ENCODE measurements around the gene GGN. TPM values are rescaled to one million over a fixed set of nuclear protein-coding genes. Genes with fewer than 3 reads are reported as not detected.

GGN gene
- total RNA-seq, 1 experiment from 2014 or later: 0.73 TPM

DNA sequence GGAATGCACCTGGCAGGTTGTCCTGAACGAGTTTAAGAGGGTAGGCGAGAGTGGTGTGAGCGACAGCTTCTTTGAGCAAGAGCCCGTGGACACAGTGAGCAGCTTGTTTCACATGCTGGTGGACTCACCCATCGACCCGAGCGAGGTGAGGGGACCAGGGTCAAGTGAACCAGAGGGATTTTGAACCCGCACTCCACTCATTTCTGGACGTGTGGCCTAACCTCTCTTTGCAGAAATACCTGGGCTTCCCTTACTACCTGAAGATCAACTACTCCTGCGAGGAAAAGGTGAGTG lies 50.5 kb downstream of the GGN start:
- Histone ChIP-seq H3K9me2 (replicated peaks; ENCODE audit: low read length) (no peaks in the 10 kb centered on the region), H3K36me3 (ENCODE audit: low read depth, low read length) (no peaks in the 10 kb centered on the region), H3K27me3 (ENCODE audit: low read length) (no peaks in the 10 kb centered on the region), H3F3A (ENCODE audit: low read length, unreplicated experiment) (no peaks in the 10 kb centered on the region), H3K9me3 (ENCODE audit: low read length) (no peaks in the 10 kb centered on the region), H3K4me3 (ENCODE audit: low read length) (peak overlapping the region; percentile 91), H3K27ac (ENCODE audit: low read length) (no peak overlapping the region), H4K20me1 (ENCODE audit: low read length) (no peaks in the 10 kb centered on the region), H3K79me2 (ENCODE audit: low read length) (no peaks in the 10 kb centered on the region), H3K4me1 (ENCODE audit: insufficient read depth, low read length) (peaks cover 4% of the 10 kb centered on the region; the same call in 1 of the 2 replicates), H2AFZ (ENCODE audit: low read length) (peak overlapping the region; percentile 96), H3K9ac (ENCODE audit: low read length) (0 out of 2 replicates have a peak overlapping the region, but pooled peaks have one; percentile 27), H3K4me2 (ENCODE audit: low read length) (peak overlapping the region; percentile 98)
- TF ChIP-seq EZH2 (IDR thresholded peaks at IDR 0.05; ENCODE audit: low read length, unreplicated experiment) (no peak), EZH2phosphoT487 (IDR thresholded peaks at IDR 0.05; ENCODE audit: borderline replicate concordance, low read length) (no peak), CTCF (conservative IDR thresholded peaks at IDR 0.05; ENCODE audit: low read depth, low read length) (no peak)
- no peak for DNase-seq
- ChIA-PET CTCF (interaction anchor here (0.8 kb wide), 1 partner anchor 37 kb away, joined by 3 read pairs; the partner anchor contains the start of gene PSMD8), POLR2A (ENCODE audit: unreplicated experiment) (interaction anchor here (0.6 kb wide), 1 partner anchor 353 kb away, joined by 3 read pairs; no protein-coding TSS in a partner anchor)
- intact Hi-C loops (cut with micrococcal nuclease): loop anchor here (5.0 kb wide), 1 partner anchor 50 kb away; the partner anchor contains the start of genes GGN and SPRED3
- no peak for ATAC-seq
- BruUV-seq (replicated peaks): TSS peak; percentile 60

- Histone ChIP-seq H3K9ac (ENCODE audit: low read length) (peak overlapping the region; percentile 72), H3K27ac (ENCODE audit: low read length) (peak overlapping the region; percentile 64), H3K4me2 (ENCODE audit: low read length) (peak overlapping the region; percentile 98), H3K9me2 (replicated peaks; ENCODE audit: low read length) (no peaks in the 10 kb centered on the region), H3K4me3 (ENCODE audit: low read length) (peak overlapping the region; percentile 91), H2AFZ (ENCODE audit: low read length) (peak overlapping the region; percentile 96), H3K4me1 (ENCODE audit: insufficient read depth, low read length) (peaks cover 4% of the 10 kb centered on the region; the same call in 1 of the 2 replicates), H3K9me3 (ENCODE audit: low read length) (no peaks in the 10 kb centered on the region), H3F3A (ENCODE audit: low read length, unreplicated experiment) (no peaks in the 10 kb centered on the region), H4K20me1 (ENCODE audit: low read length) (no peaks in the 10 kb centered on the region), H3K36me3 (ENCODE audit: low read depth, low read length) (no peaks in the 10 kb centered on the region), H3K27me3 (ENCODE audit: low read length) (no peaks in the 10 kb centered on the region), H3K79me2 (ENCODE audit: low read length) (no peaks in the 10 kb centered on the region)
- ATAC-seq: peak; percentile 65
- no peak for TF ChIP-seq EZH2phosphoT487 (IDR thresholded peaks at IDR 0.05; ENCODE audit: borderline replicate concordance, low read length)
- no peak for TF ChIP-seq CTCF (conservative IDR thresholded peaks at IDR 0.05; ENCODE audit: low read depth, low read length)
- TF ChIP-seq EZH2 (IDR thresholded peaks at IDR 0.05; ENCODE audit: low read length, unreplicated experiment): no peak
- no TSS peak for BruUV-seq (replicated peaks)
- ChIA-PET POLR2A (ENCODE audit: unreplicated experiment) (interaction anchor here (0.6 kb wide), 1 partner anchor 353 kb away, joined by 3 read pairs; no protein-coding TSS in a partner anchor), CTCF (interaction anchor here (0.8 kb wide), 1 partner anchor 37 kb away, joined by 3 read pairs; the partner anchor contains the start of gene PSMD8)
- intact Hi-C loops (cut with micrococcal nuclease): loop anchor here (5.0 kb wide), 1 partner anchor 51 kb away; the partner anchor contains the start of genes GGN and SPRED3
- DNase-seq: peak; percentile 91
Measured at GRCh38 chr19:38336638-38337359, 51.0 kb downstream of the GGN start.

Data from PC-3 (cell line).